ENCODE measurements around the gene ATP1A2. TPM values are rescaled to one million over a fixed set of nuclear protein-coding genes. Genes with fewer than 3 reads are reported as not detected.

Gene ATP1A2
- total RNA-seq, 3 donors from 2014 or later (not counting 1 experiment from before 2014, with no cell fraction given): not detected

DNA sequence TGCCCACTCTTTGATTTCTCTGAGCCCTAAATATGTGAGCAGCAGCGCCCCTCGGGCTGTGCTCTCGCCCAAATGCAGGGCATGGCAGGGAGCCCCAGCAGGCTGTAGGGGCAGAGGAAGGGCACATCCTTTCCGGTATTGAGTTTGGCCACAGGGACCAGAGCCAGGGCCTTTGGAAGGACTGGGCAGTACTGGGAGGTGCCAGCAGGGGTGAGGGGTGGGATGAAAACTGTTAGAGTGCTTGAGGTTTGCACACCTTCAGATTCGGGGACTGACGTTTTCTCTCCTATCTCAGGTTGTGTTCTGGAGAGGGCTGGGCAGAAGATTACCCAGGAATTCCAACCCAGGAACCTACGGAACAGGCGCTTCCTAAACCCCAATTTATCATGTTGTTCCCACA, 2.2 kb upstream of the ATP1A2 start:
- no peak overlapping the region for H3K4me3 ChIP-seq (ENCODE audit: low read length)
- DNase-seq: no peak
- H3K27me3 ChIP-seq (ENCODE audit: control insufficient read depth, insufficient read depth, low read length): no peaks in the 10 kb centered on the region
- H3K4me1 Mint-ChIP-seq: no peaks in the 10 kb centered on the region
- no peak for ATAC-seq
- H3K9me3 ChIP-seq (ENCODE audit: control insufficient read depth, insufficient read depth, low read length): no peaks in the 10 kb centered on the region
- intact Hi-C loops (cut with micrococcal nuclease): no loop called here
- H3K4me1 ChIP-seq (ENCODE audit: control insufficient read depth, insufficient read depth, low read length): no peaks in the 10 kb centered on the region
- H3K9me3 Mint-ChIP-seq: no peaks in the 10 kb centered on the region
- TF ChIP-seq CTCF (IDR thresholded peaks at IDR 0.05): no peak
- H3K27me3 Mint-ChIP-seq (ENCODE audit: low read depth in 2 of 2): peaks cover 6 to 22% of the 10 kb centered on the region in 2 donors
- H3K36me3 Mint-ChIP-seq: no peaks in the 10 kb centered on the region
- H3K4me3 Mint-ChIP-seq: no peak overlapping the region
- 90% methylated on average over 8 of the region's 8 CpGs for WGBS (ENCODE audit: insufficient coverage)
- no peak overlapping the region for H3K27ac ChIP-seq (ENCODE audit: low read length)
- no peak overlapping the region for H3K27ac Mint-ChIP-seq
- no peaks in the 10 kb centered on the region for H3K36me3 ChIP-seq (ENCODE audit: control insufficient read depth, insufficient read depth, low read length)

DNA sequence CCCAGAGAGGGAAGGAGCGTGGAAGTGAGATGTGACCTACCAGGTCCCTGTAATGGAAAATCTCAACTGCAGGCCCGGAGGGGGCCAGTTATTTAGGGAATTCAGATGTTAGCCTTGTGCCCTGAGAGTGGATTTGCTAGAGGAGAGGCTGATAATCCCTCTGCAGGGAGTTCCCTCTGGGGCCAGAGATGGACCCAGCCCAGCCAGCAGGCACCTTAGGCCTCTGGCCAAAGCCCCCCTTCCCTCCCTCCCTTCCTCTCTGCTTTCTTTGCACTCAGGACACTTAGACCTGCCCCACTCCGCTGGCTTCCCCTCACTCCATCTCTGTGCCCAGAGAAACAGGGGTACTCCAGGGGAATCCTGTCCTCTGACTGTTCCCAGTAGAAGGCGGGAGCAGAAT, 1.5 kb upstream of the ATP1A2 start:
- H3K9me3 ChIP-seq (ENCODE audit: control insufficient read depth, insufficient read depth, low read length): no peaks in the 10 kb centered on the region
- H3K36me3 ChIP-seq (ENCODE audit: control insufficient read depth, insufficient read depth, low read length): no peaks in the 10 kb centered on the region
- TF ChIP-seq CTCF (IDR thresholded peaks at IDR 0.05): no peak
- Mint-ChIP-seq H3K36me3 (no peaks in the 10 kb centered on the region), H3K27me3 (ENCODE audit: low read depth in 2 of 2) (peaks cover 6 to 24% of the 10 kb centered on the region in 2 donors), H3K4me1 (no peaks in the 10 kb centered on the region), H3K4me3 (no peak overlapping the region), H3K27ac (no peak overlapping the region), H3K9me3 (no peaks in the 10 kb centered on the region)
- H3K27me3 ChIP-seq (ENCODE audit: control insufficient read depth, insufficient read depth, low read length): no peaks in the 10 kb centered on the region
- WGBS (ENCODE audit: insufficient coverage): 83% methylated on average over 4 of the region's 4 CpGs
- H3K27ac ChIP-seq (ENCODE audit: low read length): no peak overlapping the region
- ATAC-seq (no peak), DNase-seq (no peak)
- H3K4me3 ChIP-seq (ENCODE audit: low read length): no peak overlapping the region
- intact Hi-C loops (cut with micrococcal nuclease): no loop called here
- no peaks in the 10 kb centered on the region for H3K4me1 ChIP-seq (ENCODE audit: control insufficient read depth, insufficient read depth, low read length)

GRCh38 chr1:160116283-160117147, 956 bp downstream of the ATP1A2 start:
- H3K27ac ChIP-seq (ENCODE audit: low read length): no peak overlapping the region
- no peaks in the 10 kb centered on the region for H3K27me3 ChIP-seq (ENCODE audit: control insufficient read depth, insufficient read depth, low read length)
- H3K4me1 Mint-ChIP-seq: no peaks in the 10 kb centered on the region
- no peaks in the 10 kb centered on the region for H3K9me3 Mint-ChIP-seq
- H3K27ac Mint-ChIP-seq: no peak overlapping the region
- H3K36me3 Mint-ChIP-seq: no peaks in the 10 kb centered on the region
- H3K4me1 ChIP-seq (ENCODE audit: control insufficient read depth, insufficient read depth, low read length): no peaks in the 10 kb centered on the region
- no peak overlapping the region for H3K4me3 Mint-ChIP-seq
- ATAC-seq (no peak), DNase-seq (no peak)
- WGBS (ENCODE audit: insufficient coverage): 85% methylated on average over 12 of the region's 12 CpGs
- H3K36me3 ChIP-seq (ENCODE audit: control insufficient read depth, insufficient read depth, low read length): no peaks in the 10 kb centered on the region
- peaks cover 0 to 22% of the 10 kb centered on the region in 2 donors for H3K27me3 Mint-ChIP-seq (ENCODE audit: low read depth in 2 of 2)
- intact Hi-C loops (cut with micrococcal nuclease): no loop called here
- H3K9me3 ChIP-seq (ENCODE audit: control insufficient read depth, insufficient read depth, low read length): no peaks in the 10 kb centered on the region
- no peak for TF ChIP-seq CTCF (IDR thresholded peaks at IDR 0.05)
- H3K4me3 ChIP-seq (ENCODE audit: low read length): no peak overlapping the region

GRCh38 chr1:160117300-160117699, 1.7 kb downstream of the ATP1A2 start:
- Mint-ChIP-seq H3K9me3 (no peaks in the 10 kb centered on the region), H3K36me3 (no peaks in the 10 kb centered on the region), H3K4me3 (no peak overlapping the region), H3K4me1 (no peaks in the 10 kb centered on the region), H3K27ac (no peak overlapping the region), H3K27me3 (ENCODE audit: low read depth in 2 of 2) (peaks cover 0 to 22% of the 10 kb centered on the region in 2 donors)
- TF ChIP-seq CTCF (IDR thresholded peaks at IDR 0.05): no peak
- 33% methylated on average over 1 of the region's 1 CpG for WGBS (ENCODE audit: insufficient coverage)
- DNase-seq: no peak
- intact Hi-C loops (cut with micrococcal nuclease): no loop called here
- no peak for ATAC-seq
- Histone ChIP-seq H3K4me1 (ENCODE audit: control insufficient read depth, insufficient read depth, low read length) (no peaks in the 10 kb centered on the region), H3K27me3 (ENCODE audit: control insufficient read depth, insufficient read depth, low read length) (no peaks in the 10 kb centered on the region), H3K4me3 (ENCODE audit: low read length) (no peak overlapping the region), H3K36me3 (ENCODE audit: control insufficient read depth, insufficient read depth, low read length) (no peaks in the 10 kb centered on the region), H3K9me3 (ENCODE audit: control insufficient read depth, insufficient read depth, low read length) (no peaks in the 10 kb centered on the region), H3K27ac (ENCODE audit: low read length) (no peak overlapping the region)
